Activated naive CD4-positive, alpha-beta T cell treated with anti-CD3 and anti-CD28 coated beads for 36 hours (primary cell): ENCODE results near the gene ATP10A. TPM values are rescaled to one million over a fixed set of nuclear protein-coding genes. Genes with fewer than 3 reads are reported as not detected.
A peak's percentile ranks its signal among the peaks of the same experiment; 100 is the strongest.

Experiments used
- CTCF ChIA-PET: fragments of 350-600 bp; sonication (Branson Sonifier 250); formaldehyde crosslinking; loops from one replicate; lab custom pipeline; 2021; ENCODE audit warnings: antibody characterized with exemption; lab: Charles Lee
- DNase-seq: peaks from one replicate; pipeline ENCODE4 v3.0.0-alpha.2; 2020
- H3K27ac Mint-ChIP-seq: one replicate; pipeline ENCODE4 v1.8.0; 2021; ENCODE audit warnings: mild to moderate bottlenecking, mixed read lengths
- H3K27me3 Mint-ChIP-seq: one replicate; pipeline ENCODE4 v1.8.0; 2021; ENCODE audit warnings: low read depth, mixed read lengths
- H3K36me3 Mint-ChIP-seq: one replicate; pipeline ENCODE4 v1.8.0; 2021; ENCODE audit warnings: low read depth, mixed read lengths
- H3K4me1 Mint-ChIP-seq: one replicate; pipeline ENCODE4 v1.8.0; 2021; ENCODE audit warnings: low read depth, mixed read lengths
- H3K4me3 Mint-ChIP-seq: one replicate; pipeline ENCODE4 v1.8.0; 2021; ENCODE audit warnings: mild to moderate bottlenecking, moderate library complexity, mixed read lengths
- H3K9me3 Mint-ChIP-seq: one replicate; pipeline ENCODE4 v1.8.0; 2021; ENCODE audit warnings: mixed read lengths
- intact Hi-C: fragments of 100-400 bp; cut with micrococcal nuclease; formaldehyde crosslinking; loops from one replicate; pipeline ENCODE4 v1.15.1; 2023
- total RNA-seq, 2 experiments: library from RNA; stranded (reverse); gene quantifications; one replicate each; pipeline ENCODE4 v1.2.3, GENCODE V29; 2021

ATP10A gene
- total RNA-seq, 2 experiments from 2014 or later: 11.9 to 13.0 TPM

DNA sequence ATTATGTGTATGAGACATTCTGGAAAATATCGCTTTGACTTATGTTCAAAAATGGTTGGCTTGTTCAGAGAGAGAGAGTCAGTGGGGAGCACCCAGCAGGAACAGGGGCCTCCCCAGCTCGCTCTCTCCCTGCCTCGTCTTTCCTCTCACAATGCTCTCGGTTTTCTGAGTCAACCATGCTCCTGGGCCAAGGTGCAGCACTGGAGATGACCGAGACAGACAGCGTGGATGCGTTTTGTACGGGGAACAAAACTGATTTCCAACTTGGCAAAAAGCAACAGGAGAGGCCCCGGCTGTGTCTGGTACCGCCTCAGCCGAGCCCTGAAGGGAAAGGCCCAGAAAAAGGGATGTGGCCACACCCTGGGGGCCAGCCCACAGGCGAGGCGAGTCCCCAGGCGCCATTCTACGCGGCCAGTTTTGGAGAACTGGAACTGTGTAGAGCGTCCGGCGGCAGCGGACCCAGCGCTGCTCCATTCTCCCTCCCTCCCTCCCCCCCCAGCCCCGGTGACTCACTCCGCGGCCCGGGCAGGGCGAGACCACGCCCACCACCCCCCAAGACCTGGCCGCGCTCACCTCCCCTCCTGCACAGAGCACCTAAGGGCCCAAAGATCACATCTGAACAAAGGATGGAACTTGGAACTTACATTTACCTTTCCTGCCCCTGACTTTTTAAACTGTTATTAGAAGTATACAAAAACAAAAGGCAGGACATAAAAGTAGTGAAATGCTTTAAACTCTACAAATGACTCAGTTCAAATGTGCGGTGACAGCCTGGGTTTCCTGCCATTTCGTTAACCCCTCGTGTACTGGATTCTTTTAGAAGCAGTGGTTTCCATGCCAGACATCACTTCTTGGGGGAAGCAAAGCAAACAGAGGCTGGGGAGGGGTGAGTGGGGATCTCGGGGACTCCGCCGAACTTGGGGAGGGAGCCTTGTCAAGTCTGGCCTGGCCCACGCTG, 12.7 kb downstream of the ATP10A start:
- Mint-ChIP-seq H3K4me1 (peaks cover 86% of the 10 kb centered on the region), H3K9me3 (peaks cover 4% of the 10 kb centered on the region), H3K27me3 (no peaks in the 10 kb centered on the region), H3K27ac (peak overlapping the region; percentile 97), H3K4me3 (peak overlapping the region; percentile 93), H3K36me3 (peaks cover 26% of the 10 kb centered on the region)
- DNase-seq: peak; percentile 92
- intact Hi-C loops: loop anchor here (1.0 kb wide), 7 partner anchors 9 to 232 kb away; no protein-coding TSS in a partner anchor
- CTCF ChIA-PET: interaction anchor here (0.9 to 3.6 kb wide), 4 partner anchors 9 to 66 kb away, joined by 3 to 22 read pairs (median 5); no protein-coding TSS in a partner anchor

DNA sequence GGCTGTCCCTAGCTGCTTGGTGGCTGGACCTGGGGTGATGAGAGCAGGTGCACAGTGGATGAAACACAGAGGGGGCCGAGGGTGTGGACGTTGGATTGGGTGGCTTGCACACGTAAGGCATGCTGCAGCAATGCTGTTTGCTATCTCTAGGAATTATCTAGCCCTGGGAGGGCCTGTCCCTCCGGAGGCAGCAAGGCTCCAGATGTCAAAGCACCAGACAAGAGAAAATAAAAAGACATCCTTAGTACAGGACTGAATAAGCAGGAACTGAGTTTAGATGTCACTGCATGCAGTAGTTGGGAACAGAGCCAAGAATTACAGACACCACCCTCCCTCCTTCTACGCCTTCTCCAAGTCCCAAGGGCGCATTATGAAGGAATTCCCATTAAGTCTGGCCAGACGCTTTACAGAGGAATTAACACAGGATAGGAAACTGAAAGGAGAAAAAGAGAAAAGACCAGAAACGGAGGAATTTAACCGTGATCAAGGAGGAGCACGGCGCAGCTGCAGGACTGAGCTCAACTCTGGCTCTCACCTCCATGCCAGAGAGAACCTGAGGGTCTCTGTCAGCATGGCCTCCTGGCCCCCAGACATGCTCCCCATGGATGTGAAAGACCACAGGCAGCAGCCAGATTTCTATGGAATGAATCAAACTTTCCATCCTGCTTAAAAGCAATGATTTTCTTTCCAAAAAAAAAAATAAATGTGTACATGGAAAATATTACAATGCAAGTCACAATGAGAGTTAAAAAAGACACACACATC, 13.8 kb downstream of the ATP10A start:
- CTCF ChIA-PET: interaction anchor here (0.9 to 3.6 kb wide), 4 partner anchors 12 to 65 kb away, joined by 3 to 22 read pairs (median 12); no protein-coding TSS in a partner anchor
- peaks cover 3% of the 10 kb centered on the region for H3K9me3 Mint-ChIP-seq
- peak overlapping the region; percentile 93 for H3K4me3 Mint-ChIP-seq
- peaks cover 20% of the 10 kb centered on the region for H3K36me3 Mint-ChIP-seq
- peak; percentile 60 for DNase-seq
- peak overlapping the region; percentile 97 for H3K27ac Mint-ChIP-seq
- H3K4me1 Mint-ChIP-seq: peaks cover 82% of the 10 kb centered on the region
- no peaks in the 10 kb centered on the region for H3K27me3 Mint-ChIP-seq
- intact Hi-C loops: loop anchor here (1.0 kb wide), 1 partner anchor 410 kb away; the partner anchor contains the start of gene UBE3A

GRCh38 chr15:25848784-25849156, 14.4 kb downstream of the ATP10A start:
- H3K4me1 Mint-ChIP-seq: peaks cover 81% of the 10 kb centered on the region
- H3K36me3 Mint-ChIP-seq: peaks cover 17% of the 10 kb centered on the region
- H3K9me3 Mint-ChIP-seq: peaks cover 3% of the 10 kb centered on the region
- no peak for DNase-seq
- H3K27ac Mint-ChIP-seq: peak overlapping the region; percentile 97
- H3K4me3 Mint-ChIP-seq: peak overlapping the region; percentile 93
- intact Hi-C loops: loop anchor here (1.0 kb wide), 1 partner anchor 409 kb away; the partner anchor contains the start of gene UBE3A
- H3K27me3 Mint-ChIP-seq: no peaks in the 10 kb centered on the region
- CTCF ChIA-PET: interaction anchor here (1.4 to 3.6 kb wide), 3 partner anchors 12 to 65 kb away, joined by 5 to 22 read pairs (median 18); no protein-coding TSS in a partner anchor

- CTCF ChIA-PET: interaction anchor here (1.0 to 3.6 kb wide), 3 partner anchors 13 to 86 kb away, joined by 4 to 22 read pairs (median 18); no protein-coding TSS in a partner anchor
Measured at GRCh38 chr15:25848325-25848724, 14.8 kb downstream of the ATP10A start.

GRCh38 chr15:25847051-25847450, 16.1 kb downstream of the ATP10A start:
- H3K4me3 Mint-ChIP-seq: no peak overlapping the region
- peaks cover 16% of the 10 kb centered on the region for H3K36me3 Mint-ChIP-seq

More at GRCh38 chr15:25848325-25848724, 14.8 kb downstream of the ATP10A start:
- DNase-seq: no peak
- Mint-ChIP-seq H3K27ac (peak overlapping the region; percentile 97), H3K36me3 (peaks cover 17% of the 10 kb centered on the region), H3K9me3 (peaks cover 3% of the 10 kb centered on the region), H3K4me1 (peaks cover 80% of the 10 kb centered on the region), H3K27me3 (no peaks in the 10 kb centered on the region), H3K4me3 (no peak overlapping the region)
- intact Hi-C loops: no loop called here

GRCh38 chr15:25846377-25846776, 16.8 kb downstream of the ATP10A start:
- H3K27ac Mint-ChIP-seq: peak overlapping the region; percentile 95
- H3K27me3 Mint-ChIP-seq: no peaks in the 10 kb centered on the region
- H3K36me3 Mint-ChIP-seq: peaks cover 14% of the 10 kb centered on the region
- H3K4me1 Mint-ChIP-seq: peaks cover 74% of the 10 kb centered on the region
- H3K9me3 Mint-ChIP-seq: peaks cover 3% of the 10 kb centered on the region
- CTCF ChIA-PET: interaction anchor here (1.4 to 3.6 kb wide), 3 partner anchors 14 to 17 kb away, joined by 3 to 22 read pairs (median 18); partner anchors contain the start of gene ATP10A
- intact Hi-C loops: no loop called here
- peak; percentile 80 for DNase-seq
- no peak overlapping the region for H3K4me3 Mint-ChIP-seq

More at GRCh38 chr15:25847051-25847450, 16.1 kb downstream of the ATP10A start:
- peaks cover 3% of the 10 kb centered on the region for H3K9me3 Mint-ChIP-seq
- H3K4me1 Mint-ChIP-seq: peaks cover 76% of the 10 kb centered on the region
- no peak for DNase-seq
- no peaks in the 10 kb centered on the region for H3K27me3 Mint-ChIP-seq
- intact Hi-C loops: no loop called here
- peak overlapping the region; percentile 84 for H3K27ac Mint-ChIP-seq
- CTCF ChIA-PET: interaction anchor here (0.6 to 3.6 kb wide), 6 partner anchors 9 to 74 kb away, joined by 4 to 22 read pairs (median 6); no protein-coding TSS in a partner anchor

DNA sequence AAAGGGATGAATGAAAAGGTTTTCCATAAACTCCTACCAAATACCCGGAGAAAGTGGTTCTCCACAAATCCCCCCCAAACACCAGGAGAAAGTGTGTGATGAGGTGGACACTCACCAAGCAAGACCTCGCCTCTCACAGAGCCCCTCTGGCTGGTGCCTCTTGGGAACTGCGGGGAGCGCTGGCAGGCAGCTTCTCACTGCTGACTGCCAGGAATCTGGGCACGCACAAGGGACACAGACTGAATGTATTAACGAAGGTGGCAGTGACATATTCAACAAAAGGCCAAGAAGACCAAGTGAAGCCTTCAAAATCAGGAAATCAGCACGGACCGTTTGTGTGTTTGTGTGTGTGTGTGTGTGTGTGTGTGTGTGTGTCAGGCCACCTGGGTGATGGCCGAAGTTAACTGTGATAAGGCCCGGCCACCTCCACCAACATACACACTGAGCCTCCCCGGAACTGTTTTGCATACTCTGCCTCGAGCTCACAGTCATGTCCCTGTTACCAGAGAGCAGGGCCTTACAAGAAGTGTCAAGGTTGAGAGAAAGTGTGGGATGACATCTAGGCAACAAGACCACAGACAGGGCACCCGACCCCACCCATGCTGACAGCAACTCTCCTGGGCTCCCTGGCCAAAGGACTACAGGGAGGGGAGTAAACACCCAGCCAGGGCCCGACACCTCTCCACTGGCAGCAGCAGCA, 18.0 kb downstream of the ATP10A start:
- H3K27ac Mint-ChIP-seq: peak overlapping the region; percentile 95
- intact Hi-C loops: no loop called here
- H3K4me3 Mint-ChIP-seq: peak overlapping the region; percentile 11
- no peaks in the 10 kb centered on the region for H3K27me3 Mint-ChIP-seq
- CTCF ChIA-PET: interaction anchor here (0.8 to 1.4 kb wide), 2 partner anchors 10 to 18 kb away, joined by 3 read pairs; partner anchors contain the start of gene ATP10A
- peaks cover 3% of the 10 kb centered on the region for H3K9me3 Mint-ChIP-seq
- peaks cover 19% of the 10 kb centered on the region for H3K36me3 Mint-ChIP-seq
- peak; percentile 35 for DNase-seq
- peaks cover 74% of the 10 kb centered on the region for H3K4me1 Mint-ChIP-seq

DNA sequence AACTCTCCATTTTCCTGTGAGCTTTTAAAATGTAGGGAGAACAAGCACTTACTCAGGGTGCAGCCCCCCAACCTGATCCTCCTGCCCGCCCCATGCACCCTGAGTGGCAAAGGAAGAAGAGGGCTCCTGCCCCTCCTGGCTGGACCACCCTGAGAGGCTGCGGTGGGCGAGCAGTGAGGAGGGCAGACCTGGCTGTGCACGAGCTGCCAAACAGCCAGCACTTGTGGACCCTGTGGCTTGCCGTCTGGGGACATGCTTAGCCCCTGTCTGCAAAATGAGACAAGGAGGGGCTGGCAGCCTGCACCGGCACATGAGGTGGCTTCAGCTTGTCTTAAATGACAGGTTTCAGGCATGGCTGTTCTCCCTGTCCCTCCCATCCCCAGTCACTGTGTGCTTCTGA, 18.6 kb downstream of the ATP10A start:
- H3K27me3 Mint-ChIP-seq: no peaks in the 10 kb centered on the region
- peak overlapping the region; percentile 95 for H3K27ac Mint-ChIP-seq
- intact Hi-C loops: no loop called here
- H3K4me1 Mint-ChIP-seq: peaks cover 76% of the 10 kb centered on the region
- CTCF ChIA-PET: interaction anchor here (0.8 kb wide), 1 partner anchor 9 kb away, joined by 3 read pairs; no protein-coding TSS in a partner anchor
- peaks cover 20% of the 10 kb centered on the region for H3K36me3 Mint-ChIP-seq
- H3K9me3 Mint-ChIP-seq: peaks cover 3% of the 10 kb centered on the region
- no peak for DNase-seq
- no peak overlapping the region for H3K4me3 Mint-ChIP-seq

DNA sequence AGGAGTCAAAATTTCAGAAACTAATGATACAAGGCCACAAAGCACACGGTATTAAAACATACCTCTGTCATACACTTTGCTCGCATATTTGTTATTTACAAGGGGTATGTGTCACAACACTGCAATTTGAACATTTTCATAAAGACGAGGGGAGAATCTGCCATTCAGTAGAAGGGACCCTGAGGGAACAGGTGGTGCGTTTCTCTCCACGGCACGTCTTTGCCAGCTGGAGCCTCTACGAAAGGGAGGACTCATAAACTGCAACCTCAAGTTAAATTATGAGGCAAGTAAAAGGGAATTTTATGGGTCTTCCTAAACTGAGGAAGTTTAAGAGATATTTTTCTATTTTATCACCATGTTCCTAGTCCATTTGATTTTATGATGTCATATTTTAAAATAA, 19.1 kb downstream of the ATP10A start:
- Mint-ChIP-seq H3K36me3 (peaks cover 20% of the 10 kb centered on the region), H3K27me3 (no peaks in the 10 kb centered on the region), H3K27ac (peak overlapping the region; percentile 6), H3K4me3 (no peak overlapping the region), H3K4me1 (peaks cover 76% of the 10 kb centered on the region), H3K9me3 (peaks cover 3% of the 10 kb centered on the region)
- intact Hi-C loops: no loop called here
- DNase-seq: no peak
- CTCF ChIA-PET: no interaction called here

DNA sequence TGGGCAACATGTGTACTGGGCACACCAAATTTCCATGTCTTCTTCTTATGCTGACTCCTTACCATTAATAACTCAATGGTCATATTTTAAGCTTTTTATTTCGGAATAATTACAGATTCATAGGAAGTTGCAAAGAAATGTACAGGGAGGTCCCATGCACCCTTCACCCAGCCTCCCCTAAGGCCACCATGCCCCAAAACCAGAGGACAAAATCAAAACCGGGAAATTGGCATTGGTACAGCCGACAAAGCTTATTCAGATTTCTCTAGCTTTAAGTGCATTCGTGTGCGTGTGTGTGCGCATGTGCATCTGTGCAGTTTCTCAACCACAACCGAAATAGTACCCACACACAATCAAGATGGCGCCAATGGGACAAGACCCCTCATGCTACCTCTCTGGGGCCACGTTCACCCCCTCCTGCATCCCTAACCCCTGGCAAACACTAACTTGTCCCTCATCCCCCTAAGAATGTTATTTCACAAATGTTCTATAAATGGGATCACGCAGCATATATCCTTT, 23.4 kb downstream of the ATP10A start:
- H3K36me3 Mint-ChIP-seq: peaks cover 13% of the 10 kb centered on the region
- H3K9me3 Mint-ChIP-seq: no peaks in the 10 kb centered on the region
- CTCF ChIA-PET: no interaction called here
- H3K27ac Mint-ChIP-seq: no peak overlapping the region
- intact Hi-C loops: no loop called here
- H3K27me3 Mint-ChIP-seq: no peaks in the 10 kb centered on the region
- H3K4me1 Mint-ChIP-seq: peaks cover 62% of the 10 kb centered on the region
- no peak for DNase-seq
- no peak overlapping the region for H3K4me3 Mint-ChIP-seq

DNA sequence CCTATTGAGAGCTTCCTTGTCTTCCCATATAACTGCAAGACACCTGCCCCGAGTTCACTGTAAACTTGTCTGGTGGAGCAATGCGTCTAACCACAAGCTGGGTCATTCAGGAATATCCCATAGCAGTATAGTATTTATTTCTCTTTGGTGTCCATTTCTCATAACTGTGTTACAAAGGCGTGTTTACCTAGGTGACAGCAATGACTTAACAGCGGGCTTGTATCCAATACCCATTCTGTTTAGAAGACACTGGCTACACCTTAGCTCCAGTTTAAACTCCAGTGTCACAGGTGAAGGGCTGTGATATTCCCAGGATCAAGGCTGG, 24.3 kb downstream of the ATP10A start:
- H3K27ac Mint-ChIP-seq: peak overlapping the region; percentile 11

More for the DNA sequence above, 24.3 kb downstream of the ATP10A start:
- H3K27me3 Mint-ChIP-seq: no peaks in the 10 kb centered on the region
- intact Hi-C loops: loop anchor here (1.0 kb wide), 1 partner anchor 11 kb away; no protein-coding TSS in a partner anchor
- no peak overlapping the region for H3K4me3 Mint-ChIP-seq
- peaks cover 62% of the 10 kb centered on the region for H3K4me1 Mint-ChIP-seq
- CTCF ChIA-PET: interaction anchor here (0.6 to 1.3 kb wide), 2 partner anchors 9 to 343 kb away, joined by 3 to 6 read pairs; no protein-coding TSS in a partner anchor
- DNase-seq: no peak
- peaks cover 13% of the 10 kb centered on the region for H3K36me3 Mint-ChIP-seq
- no peaks in the 10 kb centered on the region for H3K9me3 Mint-ChIP-seq
